ENCODE data around the gene NWD2. TPM values are rescaled to one million over a fixed set of nuclear protein-coding genes. Genes with fewer than 3 reads are reported as not detected.
"Not testable (repeated sequence)": the region's sequence is repeated elsewhere in the genome, so short reads cannot be mapped to it uniquely, and the experiment has no call there.

Gene NWD2
- polyA plus RNA-seq, 2 of the 4 experiments (the other 2 are of a cell fraction): not detected

- WGBS (ENCODE audit: missing lambda C conversion rate): 30% methylated on average over 1 of the region's 1 CpG
- no peak for DNase-seq (ENCODE audit: low read depth in 1 of 2, low spot score in 1 of 2)
- H3K4me1 ChIP-seq: no peaks in the 10 kb centered on the region
- no peak for TF ChIP-seq FOSL2 (IDR thresholded peaks at IDR 0.05)
- TF ChIP-seq FOSL2 (CRISPR knock-in tag; IDR thresholded peaks at IDR 0.05): no peak
- TF ChIP-seq KDM5A (IDR thresholded peaks at IDR 0.05): no peak
- no peak for TF ChIP-seq BCL3 (IDR thresholded peaks at IDR 0.05)
- TF ChIP-seq TP53 (CRISPR knock-in tag; IDR thresholded peaks at IDR 0.05): no peak
- TF ChIP-seq GATA3 (IDR thresholded peaks at IDR 0.05; ENCODE audit: borderline replicate concordance): no peak
- TF ChIP-seq HOXA7 (CRISPR knock-in tag; IDR thresholded peaks at IDR 0.05): no peak
- TF ChIP-seq NFE2L2 (conservative IDR thresholded peaks at IDR 0.05; ENCODE audit: low read length): no peak
- TF ChIP-seq FOSB (CRISPR knock-in tag; IDR thresholded peaks at IDR 0.05): no peak
- TF ChIP-seq CBX8 (IDR thresholded peaks at IDR 0.05): no peak
- TF ChIP-seq ZC3H11A (IDR thresholded peaks at IDR 0.05): no peak
- no peak for FAIRE-seq
- H3K9me3 ChIP-seq: no peaks in the 10 kb centered on the region
- ChIA-PET POLR2A (no interaction called here), CTCF (no interaction called here)
- no peak overlapping the region for H3K4me2 ChIP-seq
- no peak overlapping the region for H3K27ac ChIP-seq
- no peak overlapping the region for H3K4me3 ChIP-seq
- ATAC-seq: no peak
Measured at GRCh38 chr4:37489697-37490096, 245.2 kb downstream of the NWD2 start.

- Histone ChIP-seq H3K4me3 (no peak overlapping the region), H3K27ac (no peak overlapping the region), H3K4me1 (no peaks in the 10 kb centered on the region), H3K4me2 (no peak overlapping the region), H3K9me3 (no peaks in the 10 kb centered on the region)
- CTCF ChIA-PET: no interaction called here
- DNase-seq (ENCODE audit: low read depth in 1 of 2, low spot score in 1 of 2): no peak
- TF ChIP-seq E2F6 (IDR thresholded peaks at IDR 0.05; ENCODE audit: borderline replicate concordance, low read depth): no peak
- no peak for TF ChIP-seq NR3C1 (IDR thresholded peaks at IDR 0.05)
- no peak for TF ChIP-seq GATA3 (IDR thresholded peaks at IDR 0.05; ENCODE audit: borderline replicate concordance)
- TF ChIP-seq CBX8 (IDR thresholded peaks at IDR 0.05): no peak
- TF ChIP-seq SMC3 (IDR thresholded peaks at IDR 0.05): no peak
- no peak for TF ChIP-seq ZSCAN20 (CRISPR knock-in tag; IDR thresholded peaks at IDR 0.05)
- POLR2A ChIA-PET: no interaction called here
- no peak for ATAC-seq
- WGBS (ENCODE audit: missing lambda C conversion rate): 3% methylated on average over 9 of the region's 9 CpGs
- FAIRE-seq: no peak
Measured at GRCh38 chr4:37490391-37491347, 246.1 kb downstream of the NWD2 start.

- ATAC-seq; H3K4me3 ChIP-seq; POLR2A ChIA-PET; H3K9me3 ChIP-seq; DNase-seq (ENCODE audit: low read depth in 1 of 2, low spot score in 1 of 2); H3K4me2 ChIP-seq; FAIRE-seq; H3K4me1 ChIP-seq; CTCF ChIA-PET; H3K27ac ChIP-seq: not testable (repeated sequence)
- 66% methylated on average over 4 of the region's 4 CpGs for WGBS (ENCODE audit: missing lambda C conversion rate)
Measured at GRCh38 chr4:37495353-37495752, 250.8 kb downstream of the NWD2 start.

Small RNA genes within 50 kb of the gene (small RNA-seq; reads per million reads assigned to genes)
- 0 reads per million in 6 experiments for gene MIR4801

Data from A549 (cell line).